ENCODE results near the gene LYRM4.

Gene LYRM4

GRCh38 chr6:5098501-5099270 is 162.1 kb downstream of the LYRM4 start:
- no peak for DNase-seq (ENCODE audit: low read depth)

- no peak for DNase-seq (ENCODE audit: low read depth)
Observed at GRCh38 chr6:5096482-5096881, 164.3 kb downstream of the LYRM4 start.

GRCh38 chr6:5095236-5095635 is 165.5 kb downstream of the LYRM4 start:
- DNase-seq (ENCODE audit: low read depth), result peak; percentile 46

GRCh38 chr6:5094327-5094726 is 166.4 kb downstream of the LYRM4 start:
- peak; percentile 88 for DNase-seq (ENCODE audit: low read depth)

- DNase-seq (ENCODE audit: low read depth), result no peak
Observed at GRCh38 chr6:5093231-5094015, 167.3 kb downstream of the LYRM4 start.

GRCh38 chr6:5091210-5092069 is 169.3 kb downstream of the LYRM4 start:
- DNase-seq (ENCODE audit: low read depth), result no peak

GRCh38 chr6:5090603-5091002 is 170.1 kb downstream of the LYRM4 start:
- DNase-seq (ENCODE audit: low read depth), result no peak

GRCh38 chr6:5089481-5090438 is 171.0 kb downstream of the LYRM4 start:
- DNase-seq (ENCODE audit: low read depth), result no peak

- no peak for DNase-seq (ENCODE audit: low read depth)
Observed at GRCh38 chr6:5088780-5089179, 172.0 kb downstream of the LYRM4 start.

GRCh38 chr6:5087389-5087788 is 173.4 kb downstream of the LYRM4 start:
- no peak for DNase-seq (ENCODE audit: low read depth)

- no peak for DNase-seq (ENCODE audit: low read depth)
Observed at GRCh38 chr6:5086294-5086890, 174.4 kb downstream of the LYRM4 start.

GRCh38 chr6:5085648-5086293 is 175.0 kb downstream of the LYRM4 start:
- no peak for DNase-seq (ENCODE audit: low read depth)

- no peak for DNase-seq (ENCODE audit: low read depth)
Observed at GRCh38 chr6:5084781-5085647, 175.7 kb downstream of the LYRM4 start, which contains the start of gene PPP1R3G. PPP1R3G (plus strand) TSS chr6:5085341; CDS start chr6:5085486, 145 bp downstream.

GRCh38 chr6:5084360-5084780 is 176.4 kb downstream of the LYRM4 start:
- no peak for DNase-seq (ENCODE audit: low read depth)

GRCh38 chr6:5083813-5084359 is 176.9 kb downstream of the LYRM4 start:
- DNase-seq (ENCODE audit: low read depth), result no peak

GRCh38 chr6:5083307-5083583 is 177.5 kb downstream of the LYRM4 start:
- DNase-seq (ENCODE audit: low read depth), result no peak

- peak; percentile 48 for DNase-seq (ENCODE audit: low read depth)
Observed at GRCh38 chr6:5082487-5083306, 178.1 kb downstream of the LYRM4 start.

- DNase-seq (ENCODE audit: low read depth), result no peak
Observed at GRCh38 chr6:5081955-5082354, 178.8 kb downstream of the LYRM4 start.

Measured in non-pigmented ciliary epithelial cell (primary cell).